HG03565 (cell line): ENCODE results near the gene ADGRV1.
"Not testable (repeated sequence)": the region's sequence is repeated elsewhere in the genome, so short reads cannot be mapped to it uniquely, and the experiment has no call there.

Experiments used
- ATAC-seq: cut with Tn5 transposase; IDR thresholded peaks from one replicate; pipeline ENCODE4 v1.9.1; 2021; ENCODE audit warnings: mild to moderate bottlenecking, moderate library complexity; ENCODE audit not compliant: unreplicated experiment

Gene ADGRV1

DNA sequence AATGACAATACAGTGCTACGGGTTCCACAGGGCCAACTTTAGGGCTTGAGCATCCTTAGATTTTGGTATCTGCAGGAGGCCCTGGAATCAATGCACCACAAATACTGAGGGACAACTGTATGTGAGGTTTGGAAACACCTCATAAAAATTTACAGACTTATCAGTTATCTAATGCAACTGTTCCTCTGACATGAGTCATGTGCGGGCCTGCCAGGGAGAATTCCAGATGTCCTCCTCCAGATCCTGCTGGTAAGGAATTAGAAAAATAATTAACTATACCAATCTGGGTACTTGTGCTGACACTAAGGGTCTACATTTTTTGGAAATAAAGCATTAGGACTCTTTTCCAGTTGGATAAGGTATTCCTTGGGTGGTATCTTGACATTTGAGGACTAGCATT is 491.2 kb downstream of the ADGRV1 start:
- ATAC-seq: no peak

DNA sequence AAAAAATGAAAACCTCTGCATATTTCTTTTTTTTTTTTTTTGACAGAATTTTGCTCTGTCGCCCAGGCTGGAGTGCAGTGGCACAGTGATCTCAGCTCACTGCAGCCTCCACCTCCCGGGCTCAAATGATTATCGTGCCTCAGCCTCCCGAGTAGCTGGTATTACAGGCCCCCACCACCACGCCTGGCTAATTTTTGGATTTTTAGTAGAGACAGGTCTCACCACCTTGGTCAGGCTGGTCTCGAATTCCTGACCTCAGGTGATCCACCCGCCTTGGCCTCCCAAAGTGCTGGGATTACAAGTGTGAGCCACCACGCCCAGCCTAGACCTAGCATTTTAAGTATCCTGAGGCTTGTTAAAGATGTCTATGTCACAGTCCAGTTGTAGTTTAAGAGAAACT is 493.8 kb downstream of the ADGRV1 start:
- ATAC-seq: not testable (repeated sequence)

DNA sequence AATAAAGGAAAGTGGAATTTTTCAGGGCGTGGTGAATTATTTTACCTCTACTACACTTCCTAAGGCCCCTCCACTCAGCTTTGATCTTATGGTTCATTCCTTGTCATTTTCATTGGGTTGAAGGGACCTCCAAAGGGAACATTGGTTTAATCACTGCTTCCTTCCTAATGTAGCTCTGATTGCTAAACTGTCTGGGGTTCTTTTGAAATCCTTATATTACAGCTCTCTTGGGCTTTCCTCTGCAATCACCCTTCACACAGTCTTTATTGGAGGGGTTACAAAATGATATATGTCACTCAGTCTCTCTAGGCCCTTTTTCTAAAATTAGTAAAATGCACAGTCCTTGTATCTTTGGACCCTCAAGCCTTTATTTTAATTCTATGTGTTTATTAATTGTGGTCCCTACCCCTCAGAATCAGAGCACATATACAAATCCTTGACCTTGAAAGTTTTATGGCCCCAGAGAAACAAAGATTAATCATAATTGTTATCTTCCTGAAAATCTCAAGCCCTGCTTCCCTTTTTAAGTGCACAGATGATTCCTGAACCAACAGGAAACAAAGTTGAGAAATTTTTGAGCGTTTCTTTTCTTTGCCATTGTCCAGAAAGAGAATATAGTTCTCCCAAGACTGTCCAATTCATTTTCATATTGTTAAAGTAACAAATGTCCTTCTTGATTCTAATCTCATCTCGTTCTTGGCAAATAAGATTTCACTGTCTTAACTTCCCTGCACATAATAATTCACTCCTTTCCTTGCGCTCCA is 494.6 kb downstream of the ADGRV1 start:
- no peak for ATAC-seq

DNA sequence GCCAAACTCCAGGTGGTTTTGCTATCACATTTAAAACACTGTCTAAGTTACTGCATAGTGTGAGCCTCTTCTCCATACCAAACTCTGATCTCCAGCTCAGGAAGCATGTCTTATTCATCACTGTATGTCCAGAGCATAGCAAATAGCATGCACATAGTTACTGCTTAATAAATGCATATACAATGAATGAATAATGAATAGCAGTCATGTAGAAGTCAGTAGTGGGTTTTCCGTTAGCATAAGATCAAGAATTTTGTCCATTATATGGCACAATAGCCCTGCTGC is 495.1 kb downstream of the ADGRV1 start:
- ATAC-seq: no peak

DNA sequence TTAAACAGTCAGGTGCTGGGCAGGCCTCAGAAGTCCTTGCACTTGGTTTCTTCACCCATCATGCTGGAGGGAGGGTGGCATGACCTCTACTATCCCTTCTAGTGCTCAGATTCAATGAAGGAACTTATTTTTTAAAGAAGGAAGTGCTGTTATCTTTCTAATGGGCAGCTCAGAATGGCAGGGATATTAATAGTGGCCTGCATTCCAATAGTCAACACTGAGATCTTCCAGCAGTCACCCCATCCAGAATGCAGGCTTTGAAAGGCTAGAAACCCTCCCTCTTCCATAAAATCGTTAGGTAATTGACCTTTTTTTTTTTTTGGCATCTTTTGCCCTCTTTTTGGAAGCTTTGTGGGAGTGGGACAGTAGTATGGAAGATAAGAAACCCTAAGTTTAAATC is 499.6 kb downstream of the ADGRV1 start:
- no peak for ATAC-seq

DNA sequence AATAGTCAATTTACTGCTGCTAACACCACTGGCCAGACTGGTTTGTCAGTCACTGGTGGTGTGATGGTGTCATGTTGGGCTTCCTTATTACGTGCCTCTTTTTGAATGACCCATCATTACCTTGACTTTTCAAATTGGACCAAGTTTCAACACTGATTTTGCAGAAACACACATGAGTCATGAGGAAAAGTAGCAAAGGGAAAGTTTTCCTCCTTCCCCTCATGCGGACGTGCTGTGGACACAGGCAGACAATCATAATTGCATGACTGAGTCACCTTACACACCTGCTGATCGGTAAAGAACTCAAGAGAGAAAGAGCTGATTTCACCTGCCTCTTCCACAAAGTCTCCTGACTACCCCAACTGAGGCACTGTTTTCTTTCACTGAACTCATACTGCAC is 500.0 kb downstream of the ADGRV1 start:
- no peak for ATAC-seq

DNA sequence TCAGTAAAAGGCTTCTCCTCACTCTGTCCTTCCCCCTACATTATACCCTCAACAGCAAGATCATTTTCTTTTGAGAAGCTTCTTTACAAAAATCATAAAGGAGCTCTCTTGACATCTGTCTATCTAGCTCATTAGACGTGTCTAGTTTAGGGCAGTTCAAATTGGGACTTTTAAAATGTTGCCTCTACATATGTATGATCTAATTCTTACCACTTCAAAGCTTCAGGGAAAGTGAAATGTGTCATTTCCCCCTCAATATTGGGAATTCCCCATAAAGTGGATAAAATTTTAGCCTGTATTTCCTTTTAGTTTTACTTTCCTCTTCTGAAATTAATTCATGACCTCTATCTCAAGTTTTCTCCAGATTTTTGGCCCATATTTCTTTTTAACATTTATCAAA is 500.8 kb downstream of the ADGRV1 start:
- peak; percentile 94 for ATAC-seq

DNA sequence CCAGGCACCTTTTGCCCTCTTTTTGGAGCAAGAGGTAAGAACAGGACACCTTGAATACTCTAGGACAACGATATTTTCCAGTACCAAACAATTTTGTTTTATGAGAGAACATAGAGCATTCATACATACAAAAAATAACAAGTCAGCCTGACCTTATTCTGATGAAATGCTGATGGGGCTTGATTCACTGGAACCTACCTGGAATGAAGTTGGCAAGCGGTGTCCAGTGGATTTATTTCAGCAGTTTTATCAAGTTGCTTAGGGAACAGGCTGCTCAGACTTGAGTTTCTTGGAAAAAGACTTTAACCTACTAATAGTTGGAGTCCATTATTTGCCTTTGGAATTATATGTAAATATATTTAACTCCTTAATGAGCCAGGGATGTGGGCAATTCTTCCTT is 502.5 kb downstream of the ADGRV1 start:
- no peak for ATAC-seq

DNA sequence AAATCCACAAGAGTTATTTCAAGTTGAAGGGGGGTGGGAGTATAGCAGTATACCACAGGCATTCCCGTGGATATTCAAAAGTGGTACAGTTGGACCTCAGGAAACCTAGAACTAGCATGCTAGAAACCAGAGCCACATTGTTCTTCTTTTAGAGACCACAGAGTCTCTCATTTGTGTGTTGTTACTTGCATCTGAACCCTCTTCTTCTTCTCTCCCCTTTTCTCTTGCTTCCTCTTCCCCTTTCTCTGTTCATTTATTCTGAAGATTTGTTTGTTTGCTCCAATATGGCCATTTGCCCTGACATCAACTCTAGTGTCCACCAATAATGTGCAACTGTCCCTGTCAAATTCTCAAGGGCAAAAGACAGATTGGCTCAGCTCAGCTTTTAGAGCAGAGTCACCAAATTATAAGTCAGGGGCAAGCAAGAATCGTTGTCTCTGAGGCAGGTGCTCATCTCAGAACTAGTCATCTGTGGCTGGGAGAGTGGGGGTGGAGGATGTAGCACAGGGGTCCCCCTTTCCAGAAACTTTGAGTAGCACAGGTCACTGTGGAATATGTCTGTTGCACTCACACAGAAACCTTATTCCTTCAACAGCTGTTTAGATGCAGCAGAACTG is 503.5 kb downstream of the ADGRV1 start:
- no peak for ATAC-seq

DNA sequence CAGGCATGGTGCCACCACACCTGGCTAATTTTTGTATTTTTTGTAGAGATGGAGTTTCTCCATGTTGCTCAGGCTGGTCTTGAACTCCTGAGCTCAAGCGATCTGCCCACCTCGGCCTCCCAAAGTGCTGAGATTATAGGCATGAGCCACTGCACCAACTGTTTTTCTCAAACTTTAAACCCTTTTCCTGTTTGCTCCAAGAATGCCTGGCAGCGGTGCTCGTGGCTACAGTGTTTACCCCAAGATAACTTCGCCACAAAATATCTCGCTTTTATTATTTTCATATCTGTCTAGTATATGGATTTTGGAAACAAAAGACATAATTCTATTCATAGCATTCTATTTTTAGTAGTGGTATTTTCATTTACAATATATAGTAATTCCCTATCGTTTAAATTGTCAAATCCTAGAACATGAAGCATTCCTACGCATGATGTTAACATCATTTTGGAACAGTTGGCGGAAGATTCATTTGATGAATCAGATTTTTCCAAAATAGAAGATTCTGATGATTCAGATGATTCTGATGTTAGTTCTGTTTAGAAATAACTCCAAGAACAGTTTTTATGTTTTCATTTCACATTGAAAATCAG is 504.6 kb downstream of the ADGRV1 start:
- ATAC-seq: not testable (repeated sequence)

DNA sequence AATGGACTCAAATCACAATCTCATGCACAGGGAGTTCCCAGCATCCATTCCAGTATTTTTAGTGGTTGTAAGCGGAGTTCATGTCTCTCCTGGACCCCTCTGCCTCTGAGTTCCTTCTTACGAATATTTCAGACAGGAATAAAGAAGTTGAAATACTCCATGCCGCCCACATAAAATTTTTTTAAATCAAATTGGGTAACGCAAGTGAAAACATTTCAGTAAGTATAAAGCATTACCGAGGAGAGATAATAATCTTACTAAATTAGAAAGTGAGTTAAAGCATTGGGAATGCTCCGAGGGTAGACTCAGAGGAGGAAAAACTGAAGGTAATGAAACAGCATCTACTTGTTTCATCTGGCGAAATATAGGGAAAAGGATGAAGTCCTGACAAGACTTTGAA is 506.9 kb downstream of the ADGRV1 start:
- no peak for ATAC-seq

DNA sequence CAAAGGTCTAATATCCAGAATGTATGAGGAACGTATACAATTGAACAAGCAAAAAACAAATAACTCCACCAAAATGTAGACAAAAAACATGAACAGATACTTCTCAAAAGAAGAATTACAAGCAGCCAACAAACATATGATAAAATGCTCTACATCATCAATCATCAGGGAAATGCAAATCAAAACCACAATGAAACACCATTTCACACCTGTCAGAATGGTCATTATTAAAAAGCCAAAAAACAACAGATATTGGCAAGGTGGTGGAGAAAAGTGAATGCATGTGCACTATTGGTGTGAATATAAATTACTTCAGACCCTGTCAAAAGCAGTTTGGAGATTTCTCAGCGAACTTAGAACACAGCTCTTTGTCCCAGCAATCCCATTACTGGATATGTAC is 510.8 kb downstream of the ADGRV1 start:
- no peak for ATAC-seq

DNA sequence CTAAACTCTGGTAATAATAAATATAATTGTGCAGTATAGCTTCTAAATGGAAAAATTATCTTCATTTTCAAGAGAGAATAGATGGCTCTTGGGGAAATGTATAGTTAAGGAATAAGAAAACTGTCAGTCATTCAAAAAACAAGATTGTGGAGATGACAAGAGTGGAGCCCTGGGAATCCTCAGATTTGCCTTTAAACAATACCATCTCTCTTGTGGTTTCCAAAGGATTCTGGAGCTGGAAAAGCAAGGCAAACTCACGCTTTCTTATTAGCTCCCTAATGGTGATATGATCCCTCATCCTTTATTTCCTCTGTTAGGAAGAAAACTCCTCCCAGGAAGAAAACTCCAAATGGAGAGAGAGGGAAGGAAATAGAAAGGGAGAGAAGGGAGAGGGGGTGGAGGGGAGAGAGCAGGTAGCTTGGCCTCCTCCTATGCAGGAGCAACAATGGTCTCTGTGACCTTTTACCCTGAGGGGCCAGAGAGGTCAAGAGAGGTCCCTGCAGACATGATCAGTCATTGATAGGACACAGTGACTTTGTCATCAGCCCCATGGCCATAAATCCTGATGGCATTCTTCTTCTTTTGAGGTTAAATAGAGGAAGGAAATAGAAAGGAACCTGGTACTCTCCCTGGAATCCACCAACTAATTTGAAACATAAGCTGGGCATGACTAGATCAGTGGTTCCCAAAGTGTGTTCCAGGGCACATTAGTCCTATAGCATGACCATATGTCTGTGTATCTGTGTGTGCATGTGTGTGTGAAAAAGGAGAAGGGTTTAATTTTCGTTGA is 512.4 kb downstream of the ADGRV1 start:
- ATAC-seq: no peak

DNA sequence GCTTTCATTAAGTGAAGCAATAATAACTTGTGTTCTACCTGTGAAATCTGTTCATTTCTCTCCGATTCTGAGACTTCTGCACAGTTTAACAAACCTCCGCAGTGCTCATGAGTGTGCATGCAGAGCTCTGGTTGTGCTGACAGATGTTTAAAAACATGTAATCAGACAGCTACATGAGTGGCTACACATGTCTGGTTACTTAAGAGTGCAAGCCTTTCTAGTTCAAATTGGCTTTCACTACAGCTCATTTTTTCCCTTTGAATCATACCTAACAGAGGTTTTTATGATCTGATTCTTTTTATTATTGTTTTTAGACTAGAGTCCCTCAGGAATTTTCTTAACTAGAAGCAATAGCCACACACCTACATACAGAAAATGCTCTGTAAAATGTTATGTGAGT is 514.3 kb downstream of the ADGRV1 start:
- ATAC-seq: no peak

DNA sequence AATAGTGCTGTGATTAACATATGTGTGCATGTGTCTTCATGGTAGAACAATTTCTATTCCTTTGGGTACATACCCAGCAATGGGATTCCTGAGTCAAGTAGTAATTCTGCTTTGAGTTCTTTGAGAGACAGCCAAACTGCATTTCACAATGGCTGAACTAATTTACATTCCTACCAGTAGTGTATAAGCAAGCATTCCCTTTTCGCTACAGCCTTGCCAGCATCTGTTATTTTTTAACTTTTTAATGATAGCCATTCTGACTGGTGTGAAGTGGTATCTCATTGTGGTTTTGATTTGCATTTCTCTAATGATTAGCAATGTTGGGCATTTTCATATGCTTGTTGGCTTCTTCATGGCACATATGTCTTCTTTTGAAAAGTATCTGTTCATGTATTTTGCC is 516.0 kb downstream of the ADGRV1 start:
- ATAC-seq: no peak

DNA sequence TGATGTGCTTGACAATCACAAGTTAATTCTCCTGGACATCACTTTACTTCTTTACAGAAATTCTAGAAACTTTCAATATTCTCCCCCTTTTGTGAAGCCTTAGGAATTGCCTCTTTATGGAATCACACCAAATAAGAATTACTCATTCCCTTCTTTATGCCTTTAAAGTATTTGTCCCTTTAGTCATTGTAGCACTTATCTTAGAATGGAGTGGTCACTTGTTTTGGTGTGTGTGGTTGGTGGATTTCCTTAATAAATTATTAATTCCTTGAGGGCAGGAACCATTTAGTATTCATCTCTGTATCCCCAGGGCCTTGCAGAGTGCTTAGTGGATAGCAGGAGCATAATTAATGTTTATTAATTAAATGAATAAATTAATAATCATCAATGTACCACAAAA is 517.5 kb downstream of the ADGRV1 start:
- no peak for ATAC-seq

DNA sequence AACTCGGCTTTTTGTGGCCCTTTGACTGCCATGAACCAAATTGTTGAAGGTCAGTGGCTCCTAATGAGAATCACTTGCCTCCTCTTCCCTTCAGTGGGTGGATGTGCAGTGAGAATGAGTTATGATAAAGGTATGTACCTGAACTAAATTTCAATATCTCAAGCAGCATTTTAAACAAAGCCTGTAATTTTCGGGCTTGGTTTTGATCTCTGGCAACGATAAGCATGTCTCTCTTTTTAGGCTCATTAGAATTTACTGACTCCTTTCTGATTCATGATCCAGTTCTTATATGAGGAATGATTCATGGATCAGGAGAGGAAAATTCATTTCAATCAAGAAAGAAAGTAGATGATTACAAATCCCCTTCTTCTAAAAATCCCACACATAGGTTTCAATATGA is 519.0 kb downstream of the ADGRV1 start:
- ATAC-seq: no peak

DNA sequence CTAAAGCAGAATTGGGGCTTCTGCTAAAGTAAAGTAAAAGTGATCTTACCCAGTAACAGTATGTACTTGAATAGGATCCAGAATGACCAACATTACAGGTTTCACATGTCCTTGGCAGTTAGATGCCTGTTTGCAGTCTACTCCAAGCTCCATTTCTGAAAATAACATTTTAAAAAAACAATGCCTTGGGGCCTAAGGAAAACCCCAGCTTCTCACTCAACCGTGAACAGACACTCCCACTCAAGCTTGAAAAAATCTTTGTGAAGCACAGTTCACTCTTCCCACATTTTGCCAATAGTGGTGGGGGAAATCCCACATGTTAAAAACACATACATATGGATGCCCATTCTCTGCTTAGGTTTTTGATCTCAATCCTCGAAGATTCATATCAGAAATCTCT is 520.4 kb downstream of the ADGRV1 start:
- no peak for ATAC-seq

DNA sequence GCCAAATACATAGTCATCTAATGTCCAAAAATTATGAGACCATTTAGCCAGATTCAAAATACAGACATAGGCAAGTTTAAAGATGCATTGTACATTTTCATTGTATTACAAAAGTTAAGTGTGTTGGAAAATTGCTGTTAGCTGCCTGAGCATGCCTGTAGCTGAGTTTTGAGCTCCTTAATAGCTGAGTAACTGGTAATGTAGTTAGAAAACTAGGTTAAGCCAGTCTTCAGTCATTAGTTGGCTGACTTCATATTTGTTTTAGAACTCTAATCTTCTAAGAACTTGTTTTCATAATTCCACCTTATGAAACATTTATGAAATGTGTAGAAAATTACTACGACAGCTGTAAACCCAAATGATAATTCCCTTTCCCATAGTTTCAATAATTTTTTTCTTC is 531.2 kb downstream of the ADGRV1 start:
- ATAC-seq: no peak

DNA sequence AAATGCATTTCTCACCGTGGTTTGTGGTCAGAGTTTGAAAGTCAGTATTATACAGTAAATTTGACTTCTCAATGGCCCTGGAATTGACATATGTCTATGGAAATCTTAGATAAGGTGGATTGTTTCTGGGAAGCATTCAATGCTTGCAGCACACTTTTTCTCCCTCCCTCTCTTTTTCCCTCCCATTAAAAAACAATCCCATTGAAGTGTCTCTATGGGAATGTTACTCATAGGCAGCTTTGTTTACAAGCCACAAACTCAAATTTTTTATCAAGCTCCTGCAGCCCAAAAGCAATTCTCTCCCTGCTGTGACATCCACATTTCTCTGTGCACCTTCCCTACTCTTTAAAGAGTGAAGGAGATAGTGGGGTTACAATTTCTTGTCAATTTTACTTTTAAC is 532.4 kb downstream of the ADGRV1 start:
- ATAC-seq: no peak

DNA sequence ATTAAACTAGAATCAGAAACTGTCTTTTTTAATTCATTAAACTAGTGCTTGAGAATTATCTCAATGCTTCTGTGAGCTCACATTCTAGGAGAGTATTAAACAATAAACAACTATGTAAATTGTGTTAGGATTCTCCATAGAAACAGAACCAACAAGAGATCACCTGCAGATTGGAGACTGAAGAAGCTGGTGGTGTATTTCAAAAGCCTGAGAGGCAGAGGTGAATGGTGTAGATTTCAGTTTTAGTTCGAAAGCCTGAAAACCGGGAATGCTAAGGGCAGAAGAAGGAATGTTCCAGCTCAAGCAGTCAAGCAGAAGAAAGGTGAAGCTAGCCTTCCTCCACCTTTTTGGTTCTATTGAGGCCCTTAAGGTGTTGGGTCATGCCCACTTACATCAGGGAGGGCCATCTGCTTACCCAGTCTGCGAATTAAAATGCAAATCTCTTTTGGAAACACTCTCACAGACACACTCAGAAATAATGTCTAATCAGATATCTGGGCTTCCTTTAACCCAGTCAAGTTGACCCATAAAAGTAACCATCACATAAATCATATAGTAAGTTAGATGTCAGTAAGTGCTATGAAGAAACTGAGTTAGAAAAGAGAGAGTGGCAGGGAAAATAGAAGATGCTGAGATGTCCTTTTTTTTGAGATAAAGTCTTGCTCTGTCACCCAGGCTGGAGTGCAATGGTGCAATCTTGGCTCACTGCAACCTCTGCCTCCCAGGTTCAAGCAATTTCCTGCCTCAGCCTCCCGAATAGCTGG is 533.1 kb downstream of the ADGRV1 start:
- ATAC-seq: no peak
